Measurements from ENCODE around the gene VSTM4.

VSTM4 gene

DNA sequence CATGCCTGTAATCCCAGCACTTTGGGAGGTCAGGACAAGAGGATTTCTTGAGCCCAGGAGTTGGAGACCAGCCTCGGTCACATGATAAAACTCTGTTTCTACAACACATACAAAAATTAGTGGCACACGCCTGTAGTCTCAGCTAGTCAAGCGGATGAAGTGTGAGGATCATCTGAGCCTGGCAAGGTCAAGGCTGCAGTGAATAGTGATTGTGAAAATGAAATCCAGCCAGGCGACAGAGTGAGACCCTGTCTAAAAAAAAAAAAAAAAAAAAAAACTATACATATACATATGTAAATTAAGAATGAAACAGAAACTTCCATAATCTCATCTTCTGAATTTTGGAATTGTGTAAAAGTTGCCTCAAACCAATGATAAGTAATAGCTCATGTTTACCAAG lies 36.7 kb upstream of the VSTM4 start:
- Mint-ChIP-seq H3K27ac (no peak overlapping the region), H3K9me3 (peaks cover 12 to 14% of the 10 kb centered on the region in 2 donors), H3K4me1 (peaks cover 7% of the 10 kb centered on the region), H3K4me3 (no peak overlapping the region), H3K27me3 (peaks cover 36% of the 10 kb centered on the region)
- no peak for ATAC-seq
- no peak for DNase-seq

DNA sequence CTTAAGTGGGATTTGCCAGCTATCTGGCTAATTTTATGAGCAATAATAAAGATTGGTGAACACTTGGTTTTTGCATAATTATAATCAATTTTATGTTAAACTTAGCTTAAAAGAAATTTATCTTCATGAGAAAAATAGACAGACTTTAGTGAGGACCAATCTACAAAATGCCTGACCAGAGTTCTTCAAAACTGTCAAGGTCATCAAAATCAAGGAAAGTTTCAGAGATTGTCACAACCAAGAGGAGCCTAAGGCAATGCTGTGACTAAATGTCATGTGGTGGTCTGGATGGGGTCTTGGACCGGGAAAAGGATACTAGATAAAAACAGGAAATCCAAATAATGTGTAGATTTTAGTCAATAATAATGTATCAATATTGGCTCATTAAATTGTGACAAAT lies 36.2 kb upstream of the VSTM4 start:
- ATAC-seq: no peak
- H3K4me1 Mint-ChIP-seq: peaks cover 1% of the 10 kb centered on the region
- peaks cover 12 to 14% of the 10 kb centered on the region in 2 donors for H3K9me3 Mint-ChIP-seq
- H3K4me3 Mint-ChIP-seq: no peak overlapping the region
- no peak for DNase-seq
- no peak overlapping the region for H3K27ac Mint-ChIP-seq
- peaks cover 30% of the 10 kb centered on the region for H3K27me3 Mint-ChIP-seq

DNA sequence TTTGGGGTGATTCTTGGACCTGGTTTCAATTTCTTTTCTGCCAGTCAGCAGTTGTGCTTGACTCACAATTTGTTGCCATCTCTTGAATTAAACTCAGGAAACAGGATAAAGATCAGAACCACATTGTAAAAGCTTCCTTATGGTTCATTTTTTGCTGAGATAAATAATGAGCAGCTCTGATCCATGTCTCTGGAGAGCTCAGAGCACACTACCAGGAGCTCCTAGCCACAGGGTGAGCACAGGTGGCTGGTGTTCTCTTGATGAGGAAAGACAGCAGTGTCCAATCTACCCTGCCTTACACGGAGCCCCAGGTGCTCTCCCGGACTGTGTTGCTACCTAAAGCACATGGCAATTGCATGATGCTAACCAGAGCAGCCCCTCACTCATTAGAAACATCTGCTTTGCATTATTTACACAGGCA lies 35.7 kb upstream of the VSTM4 start:
- H3K27me3 Mint-ChIP-seq: peaks cover 26% of the 10 kb centered on the region
- ATAC-seq: no peak
- peaks cover 12 to 14% of the 10 kb centered on the region in 2 donors for H3K9me3 Mint-ChIP-seq
- H3K27ac Mint-ChIP-seq: no peak overlapping the region
- no peak for DNase-seq
- H3K4me3 Mint-ChIP-seq: no peak overlapping the region
- H3K4me1 Mint-ChIP-seq: no peaks in the 10 kb centered on the region

DNA sequence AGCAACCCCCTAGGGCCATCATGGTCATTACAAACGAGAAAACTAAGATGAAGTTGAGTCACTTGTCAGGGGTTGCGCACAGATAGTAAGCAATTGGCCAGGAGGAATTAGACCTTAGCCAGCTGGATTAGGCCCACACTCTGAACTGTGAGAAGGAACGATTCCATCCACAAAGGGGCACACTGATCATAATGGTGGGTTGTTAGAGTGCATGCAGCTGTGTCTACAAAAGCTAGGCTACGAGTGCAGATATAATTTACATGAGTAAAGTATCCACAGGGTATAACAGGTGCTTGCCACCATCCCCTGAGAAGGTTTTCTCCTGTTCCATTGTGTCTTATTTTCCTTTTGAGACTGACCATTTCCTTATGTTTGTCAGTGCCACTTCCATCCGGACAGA lies 35.1 kb upstream of the VSTM4 start:
- no peaks in the 10 kb centered on the region for H3K4me1 Mint-ChIP-seq
- DNase-seq: no peak
- no peak overlapping the region for H3K4me3 Mint-ChIP-seq
- H3K27me3 Mint-ChIP-seq: peaks cover 23% of the 10 kb centered on the region
- peaks cover 12 to 14% of the 10 kb centered on the region in 2 donors for H3K9me3 Mint-ChIP-seq
- ATAC-seq: no peak
- no peak overlapping the region for H3K27ac Mint-ChIP-seq

DNA sequence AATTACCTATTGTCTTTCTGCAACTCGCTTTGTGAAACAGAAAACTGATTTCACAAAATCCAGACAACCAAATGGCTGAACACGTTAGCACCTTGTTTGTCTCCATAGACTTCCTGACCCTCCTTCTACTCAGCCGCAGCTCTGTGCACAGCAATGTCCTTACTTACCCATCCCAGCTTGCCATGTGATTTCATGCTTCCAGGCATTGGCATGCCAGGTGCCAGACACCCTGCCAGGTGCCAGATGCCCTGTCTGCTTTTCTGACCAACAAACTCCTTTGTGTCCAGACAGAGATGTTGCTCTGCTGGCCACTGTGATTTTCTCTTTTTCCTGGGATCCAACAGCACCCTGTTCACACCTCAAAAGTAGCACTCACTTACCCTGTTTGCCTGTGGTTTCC lies 34.6 kb upstream of the VSTM4 start:
- H3K27me3 Mint-ChIP-seq: peaks cover 23% of the 10 kb centered on the region
- no peak for ATAC-seq
- H3K27ac Mint-ChIP-seq: no peak overlapping the region
- no peak overlapping the region for H3K4me3 Mint-ChIP-seq
- H3K4me1 Mint-ChIP-seq: no peaks in the 10 kb centered on the region
- DNase-seq: no peak
- H3K9me3 Mint-ChIP-seq: peaks cover 12 to 14% of the 10 kb centered on the region in 2 donors

DNA sequence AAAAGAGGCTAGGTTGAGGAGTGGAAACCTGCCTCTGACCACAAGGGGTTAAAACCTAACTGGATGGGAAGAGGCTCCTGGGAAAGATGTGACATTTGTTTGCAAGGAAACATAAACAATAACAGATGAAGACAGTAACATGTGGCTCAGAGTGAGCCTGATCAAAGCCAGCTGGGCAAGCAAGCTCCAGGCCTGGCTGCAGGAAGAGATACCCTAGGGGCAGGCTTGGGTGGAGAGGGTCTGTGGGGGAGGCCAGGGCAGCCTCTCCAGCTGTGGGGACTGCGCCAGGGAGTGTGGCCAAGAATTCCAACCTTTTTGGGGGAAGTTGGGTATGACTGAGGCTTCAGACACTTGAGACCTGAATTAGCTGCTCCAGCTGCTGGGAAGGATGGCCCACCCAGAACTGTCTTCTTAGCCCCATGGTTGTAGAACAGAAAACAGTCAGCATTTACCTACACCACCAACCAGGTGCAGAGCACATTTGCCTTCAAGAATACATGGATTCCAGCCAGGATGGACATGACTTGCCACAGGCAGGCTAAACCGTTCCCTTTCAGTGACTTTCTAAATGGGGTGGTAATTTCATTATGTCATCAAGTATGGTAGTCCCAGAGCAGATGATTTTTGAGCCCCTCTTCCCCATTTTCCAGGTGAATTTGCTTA lies 28.9 kb upstream of the VSTM4 start:
- DNase-seq: no peak
- Mint-ChIP-seq H3K27me3 (no peaks in the 10 kb centered on the region), H3K27ac (no peak overlapping the region), H3K4me3 (no peak overlapping the region), H3K9me3 (peaks cover 12 to 14% of the 10 kb centered on the region in 2 donors), H3K4me1 (no peaks in the 10 kb centered on the region)
- no peak for ATAC-seq

DNA sequence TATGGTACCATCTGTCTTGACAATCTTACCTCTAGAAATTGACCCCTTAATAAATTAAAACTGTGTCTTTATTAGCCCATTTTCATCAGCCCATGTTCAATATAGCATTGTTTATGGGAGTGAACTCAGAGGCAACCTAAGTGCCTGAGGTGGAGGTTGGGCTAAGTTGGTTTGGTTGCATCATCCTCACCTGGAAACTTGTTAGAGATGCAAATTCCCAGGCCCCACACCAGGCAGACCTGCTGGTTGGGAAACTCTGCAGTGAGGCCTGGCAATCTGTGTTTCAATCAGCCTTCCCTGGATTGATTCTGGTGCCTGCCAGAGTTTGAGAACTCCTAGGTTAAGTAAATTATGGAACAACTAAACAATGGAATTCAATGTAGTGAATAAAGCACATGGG lies 27.9 kb upstream of the VSTM4 start:
- no peak overlapping the region for H3K4me3 Mint-ChIP-seq
- ATAC-seq (no peak), DNase-seq (no peak)
- H3K9me3 Mint-ChIP-seq: peaks cover 10 to 11% of the 10 kb centered on the region in 2 donors
- no peaks in the 10 kb centered on the region for H3K27me3 Mint-ChIP-seq
- H3K4me1 Mint-ChIP-seq: no peaks in the 10 kb centered on the region
- no peak overlapping the region for H3K27ac Mint-ChIP-seq

DNA sequence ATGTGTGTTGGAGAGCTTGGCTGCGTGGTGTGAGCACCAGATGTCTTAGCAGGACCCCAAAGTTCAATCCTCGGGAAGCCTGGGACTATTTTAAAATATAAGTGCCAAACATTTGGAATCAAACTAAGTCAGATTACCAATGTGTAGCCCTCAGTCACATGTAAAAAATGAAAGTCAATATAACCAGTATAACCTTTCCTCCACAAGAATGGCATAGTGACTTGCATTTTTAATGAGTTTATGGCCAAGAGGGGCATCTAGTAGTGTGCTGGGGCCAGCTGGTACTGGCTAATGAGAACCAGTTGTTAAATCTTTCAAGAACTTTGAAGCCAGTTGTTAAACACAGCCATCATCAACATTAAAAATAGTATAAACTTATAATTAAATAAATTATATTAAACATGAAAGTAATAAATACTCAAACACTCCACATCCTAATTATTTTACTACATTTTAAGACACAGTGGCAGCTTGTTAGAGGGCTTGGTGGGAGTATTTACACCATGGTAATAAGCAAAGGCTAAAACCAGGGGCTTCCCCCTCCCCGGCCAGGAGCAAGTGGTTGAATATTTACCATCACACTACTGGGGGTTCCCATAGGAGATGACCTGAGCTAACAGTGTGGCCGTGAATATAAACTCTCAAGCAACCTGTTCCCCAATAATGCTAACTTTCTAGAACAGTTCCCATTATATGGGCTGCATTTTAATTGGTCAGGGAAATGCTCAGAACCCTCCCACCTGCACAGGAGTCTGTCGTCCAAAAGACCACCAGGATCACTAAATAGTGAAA lies 26.4 kb upstream of the VSTM4 start:
- H3K9me3 Mint-ChIP-seq: peaks cover 0 to 3% of the 10 kb centered on the region in 2 donors
- no peak overlapping the region for H3K4me3 Mint-ChIP-seq
- no peaks in the 10 kb centered on the region for H3K27me3 Mint-ChIP-seq
- H3K4me1 Mint-ChIP-seq: no peaks in the 10 kb centered on the region
- no peak overlapping the region for H3K27ac Mint-ChIP-seq
- ATAC-seq (no peak), DNase-seq (no peak)

DNA sequence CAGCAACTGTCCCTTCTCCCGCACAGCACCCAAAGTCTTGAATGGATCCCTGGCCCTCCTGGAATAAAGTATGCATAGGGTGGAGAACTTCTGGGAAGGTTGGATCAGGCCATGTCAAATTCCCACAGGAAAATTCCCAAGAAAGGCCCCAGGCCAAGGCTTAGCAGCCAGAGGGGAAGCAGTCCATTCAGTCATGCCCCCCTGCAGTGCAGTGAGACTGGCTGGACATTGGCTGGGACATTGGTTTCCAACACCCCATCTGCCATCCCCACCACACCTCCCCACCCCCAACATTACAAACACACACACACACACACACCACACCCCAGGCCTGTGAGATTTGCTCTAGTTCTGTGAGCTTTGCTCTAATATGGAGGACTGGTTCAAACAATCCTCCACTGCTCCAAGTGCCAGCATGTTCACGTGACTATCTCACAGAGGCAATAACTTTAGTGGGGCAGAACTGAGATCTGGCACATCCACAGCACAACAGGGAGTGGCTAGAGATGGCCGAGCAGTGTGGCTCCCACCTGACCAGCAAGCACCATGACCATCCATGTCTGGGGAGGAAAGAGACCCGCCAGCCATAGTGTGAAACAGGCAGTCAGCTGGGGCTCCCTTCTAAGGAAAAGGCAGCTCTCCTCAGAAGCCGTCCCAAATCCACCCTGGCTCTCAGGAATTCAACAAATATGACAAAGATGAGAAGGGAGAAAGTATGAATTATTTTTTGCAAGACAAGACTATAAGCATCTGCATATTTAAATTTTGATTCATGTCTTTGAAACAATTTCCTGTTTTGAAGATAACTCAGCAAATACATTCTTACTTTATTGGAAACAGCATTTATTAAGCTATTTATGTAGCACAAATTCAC lies 25.2 kb upstream of the VSTM4 start:
- Mint-ChIP-seq H3K27ac (no peak overlapping the region), H3K4me3 (no peak overlapping the region), H3K27me3 (peaks cover 5% of the 10 kb centered on the region)

DNA sequence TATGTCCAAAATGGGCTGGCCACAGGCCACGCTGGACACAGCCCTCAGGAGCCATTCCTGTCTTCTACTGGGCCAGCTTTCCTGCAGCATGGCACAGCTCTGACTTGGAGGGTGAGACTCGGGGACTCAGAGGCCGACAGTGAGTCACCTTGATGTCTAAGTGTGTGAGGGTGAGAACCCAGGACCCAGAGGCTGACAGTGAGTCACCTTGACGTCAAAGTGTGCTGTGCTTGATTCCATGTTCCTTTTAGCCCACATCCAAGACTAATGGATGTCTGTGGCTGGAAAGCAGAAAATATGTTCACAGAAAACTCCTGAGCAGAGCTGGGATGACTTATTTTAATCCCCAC lies 24.5 kb upstream of the VSTM4 start:
- no peak overlapping the region for H3K4me3 Mint-ChIP-seq
- no peaks in the 10 kb centered on the region for H3K4me1 Mint-ChIP-seq
- H3K9me3 Mint-ChIP-seq: peaks cover 0 to 5% of the 10 kb centered on the region in 2 donors
- peak; percentile 20 for ATAC-seq
- no peak overlapping the region for H3K27ac Mint-ChIP-seq
- DNase-seq: no peak
- H3K27me3 Mint-ChIP-seq: peaks cover 12% of the 10 kb centered on the region

More for the DNA sequence above, 25.2 kb upstream of the VSTM4 start:
- H3K4me1 Mint-ChIP-seq: no peaks in the 10 kb centered on the region
- DNase-seq: no peak
- peaks cover 0 to 5% of the 10 kb centered on the region in 2 donors for H3K9me3 Mint-ChIP-seq
- no peak for ATAC-seq

DNA sequence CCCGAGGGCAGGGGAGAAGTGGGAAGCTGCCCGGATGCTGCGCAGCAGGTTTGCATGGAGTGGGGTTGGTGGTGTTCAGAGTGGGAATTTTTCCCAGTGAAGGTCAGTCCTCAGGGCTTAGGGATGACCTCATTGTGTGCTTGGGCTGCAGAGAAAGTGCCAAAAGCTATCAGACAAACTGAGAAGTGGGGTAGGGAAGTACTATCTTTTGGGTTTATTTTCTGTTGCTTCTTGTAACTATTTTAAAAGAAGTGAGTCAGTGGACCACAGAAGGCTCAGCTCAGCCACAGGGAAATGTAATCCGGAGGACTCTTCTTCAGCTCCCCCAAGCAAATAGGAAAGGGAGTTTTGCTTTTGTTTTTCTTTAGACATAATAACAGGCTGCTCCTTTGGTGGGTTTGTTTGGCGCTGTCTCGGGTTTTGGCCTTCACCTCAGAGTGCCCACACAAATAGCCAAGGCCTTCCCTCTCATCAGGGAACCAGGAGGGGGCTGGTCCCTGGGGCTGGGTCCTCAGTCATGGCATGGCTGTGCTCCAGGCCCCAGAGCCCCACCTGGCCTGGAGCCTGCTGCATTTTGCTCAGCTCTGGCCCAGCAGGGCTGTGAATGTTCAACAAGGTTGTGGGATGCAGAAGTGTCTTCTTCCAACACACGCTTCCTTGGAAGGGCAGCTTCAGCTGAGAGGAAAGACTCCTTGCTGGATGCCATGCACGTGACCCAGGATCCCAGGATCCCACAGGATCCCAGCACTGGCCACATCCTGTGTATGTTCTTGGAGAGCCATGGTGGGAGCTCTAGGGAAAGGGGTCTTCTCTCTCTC lies 23.9 kb upstream of the VSTM4 start:
- H3K9me3 Mint-ChIP-seq: peaks cover 0 to 5% of the 10 kb centered on the region in 2 donors
- ATAC-seq (peak; percentile 18), DNase-seq (no peak)

DNA sequence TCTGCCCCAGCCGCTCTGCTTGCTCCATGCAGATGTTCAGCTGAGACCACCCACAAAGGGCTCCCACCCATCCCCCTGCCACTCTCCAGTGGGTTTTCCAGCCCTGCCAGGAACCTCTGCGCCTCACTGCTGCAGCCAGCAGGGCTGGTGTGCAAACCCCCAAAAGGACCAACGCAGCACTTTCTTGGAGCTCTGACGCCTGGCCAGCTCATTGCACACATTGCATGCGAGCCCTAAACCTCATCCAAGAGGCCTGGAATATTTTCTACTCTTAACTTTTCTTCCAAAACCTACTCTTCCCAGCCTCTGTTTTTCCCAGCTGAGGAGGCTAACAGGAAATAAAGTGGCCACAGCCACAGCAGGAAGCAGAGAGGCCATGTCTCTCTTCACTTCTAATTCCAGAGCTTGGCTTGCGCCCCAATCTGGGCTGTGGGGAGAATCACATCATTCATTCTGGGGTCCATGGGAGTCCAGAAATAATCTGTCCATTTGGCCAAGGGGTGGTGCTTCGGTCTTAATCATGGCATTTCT lies 23.1 kb upstream of the VSTM4 start:
- Mint-ChIP-seq H3K27ac (peak overlapping the region in 1 of 2 donors; percentile 45), H3K27me3 (peaks cover 25% of the 10 kb centered on the region), H3K4me1 (no peaks in the 10 kb centered on the region), H3K4me3 (no peak overlapping the region), H3K9me3 (peaks cover 0 to 5% of the 10 kb centered on the region in 2 donors)
- ATAC-seq (no peak), DNase-seq (no peak)

More for the DNA sequence above, 23.9 kb upstream of the VSTM4 start:
- Mint-ChIP-seq H3K4me3 (no peak overlapping the region), H3K27me3 (peaks cover 17% of the 10 kb centered on the region), H3K4me1 (no peaks in the 10 kb centered on the region), H3K27ac (no peak overlapping the region)

DNA sequence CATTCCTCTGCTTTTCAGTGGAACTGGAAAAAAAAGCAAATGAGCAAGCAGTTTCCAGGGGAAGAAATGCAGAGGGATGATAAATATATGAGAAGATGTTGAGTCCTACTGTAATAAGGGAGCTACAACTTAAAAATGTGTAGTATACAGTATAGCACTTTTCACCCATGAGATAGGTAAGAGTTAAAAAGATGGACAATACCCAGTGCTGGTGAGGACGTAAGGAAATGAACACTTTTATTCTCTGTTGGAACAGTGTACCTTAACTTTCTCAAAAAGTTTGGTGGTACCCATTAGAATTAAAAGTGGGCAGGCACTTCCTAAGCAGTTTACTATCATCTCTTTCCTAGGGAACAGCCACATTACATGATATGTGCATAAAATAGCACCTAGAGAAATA lies 21.2 kb upstream of the VSTM4 start:
- Mint-ChIP-seq H3K4me1 (no peaks in the 10 kb centered on the region), H3K27ac (no peak overlapping the region), H3K9me3 (peaks cover 0 to 5% of the 10 kb centered on the region in 2 donors), H3K4me3 (no peak overlapping the region), H3K27me3 (peaks cover 25% of the 10 kb centered on the region)
- DNase-seq (no peak), ATAC-seq (no peak)

DNA sequence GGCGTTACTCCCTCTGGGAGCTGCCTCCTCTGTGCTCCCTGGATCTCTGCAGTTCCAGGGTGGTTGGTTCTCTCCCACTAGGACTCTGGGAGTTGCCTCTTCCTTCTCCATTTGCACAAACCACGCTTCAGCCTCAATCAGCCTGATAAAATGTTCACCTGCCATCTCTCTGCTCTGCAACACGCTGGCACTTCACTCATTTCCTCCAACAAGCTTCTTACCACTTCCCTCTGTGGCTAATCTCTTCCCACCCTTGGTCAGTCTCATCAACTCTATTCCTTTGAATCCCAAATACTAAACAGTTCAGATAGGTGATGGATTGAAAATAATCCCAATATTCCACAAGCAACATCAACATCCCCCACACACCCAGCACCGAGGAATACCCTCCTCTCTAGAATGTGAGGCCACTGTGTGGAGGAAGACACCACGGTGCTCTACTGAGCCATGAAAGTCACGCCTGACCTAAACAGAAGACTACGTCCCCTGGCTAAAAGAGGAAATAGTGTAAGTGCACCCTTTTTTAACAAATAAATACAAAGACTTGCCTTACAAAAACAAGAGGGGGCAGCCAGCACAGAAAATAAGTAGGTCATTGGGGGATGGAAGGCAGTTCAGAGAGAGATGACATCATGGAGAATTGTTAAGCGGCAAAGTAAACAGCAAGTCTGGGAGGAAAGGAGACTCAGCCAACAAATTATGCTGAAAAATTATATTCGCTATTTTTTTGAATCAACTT lies 20.4 kb upstream of the VSTM4 start:
- Mint-ChIP-seq H3K27ac (no peak overlapping the region), H3K27me3 (peaks cover 25% of the 10 kb centered on the region), H3K4me1 (no peaks in the 10 kb centered on the region), H3K9me3 (peaks cover 0 to 5% of the 10 kb centered on the region in 2 donors), H3K4me3 (no peak overlapping the region)
- ATAC-seq (no peak), DNase-seq (no peak)
